DMS 273 treated with DMSO at 0.1 percent for 48 hours (cell line): ENCODE measurements around the gene COPS6.

Experiments used
- DNase-seq: peaks from one replicate; lab custom pipeline; 2025; lab: John Stamatoyannopoulos, UW

The COPS6 gene

GRCh38 chr7:100080907-100081534, 7.7 kb upstream of the COPS6 start:
- DNase-seq, result no peak

DNA sequence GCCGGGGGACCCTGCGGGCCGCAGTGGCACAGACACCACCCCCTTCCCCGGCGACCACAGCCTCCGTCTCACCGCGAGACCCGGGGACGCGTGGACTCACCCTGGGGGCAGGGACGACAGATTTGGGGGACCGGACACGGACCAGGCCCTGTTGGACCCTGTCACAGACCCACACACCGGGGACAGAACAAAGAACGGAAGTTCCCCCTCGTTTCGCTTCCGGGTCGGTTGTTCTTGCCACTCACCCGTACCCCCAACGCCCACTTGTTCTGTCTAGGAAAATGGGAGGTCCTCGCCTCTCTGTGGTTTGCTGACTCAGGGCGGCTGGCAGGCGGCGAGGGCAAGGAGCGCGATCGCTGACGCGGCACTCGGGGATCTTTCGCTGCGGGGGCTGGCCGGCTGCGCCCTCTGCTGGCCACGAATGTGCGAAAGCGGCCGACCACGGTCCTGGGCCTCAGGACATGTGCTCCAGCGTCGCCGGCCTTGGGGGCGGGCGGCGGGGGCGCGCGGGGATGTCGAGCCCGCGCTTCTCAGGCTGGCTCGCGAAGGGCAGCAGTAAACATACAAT, 7.2 kb upstream of the COPS6 start, which contains the start of gene ZNF3:
ZNF3 (minus strand) TSS at position 189 of the 568 bp plus-strand sequence. CDS start 4,366 bp downstream, outside the sequence.
- peak; percentile 98 for DNase-seq

DNA sequence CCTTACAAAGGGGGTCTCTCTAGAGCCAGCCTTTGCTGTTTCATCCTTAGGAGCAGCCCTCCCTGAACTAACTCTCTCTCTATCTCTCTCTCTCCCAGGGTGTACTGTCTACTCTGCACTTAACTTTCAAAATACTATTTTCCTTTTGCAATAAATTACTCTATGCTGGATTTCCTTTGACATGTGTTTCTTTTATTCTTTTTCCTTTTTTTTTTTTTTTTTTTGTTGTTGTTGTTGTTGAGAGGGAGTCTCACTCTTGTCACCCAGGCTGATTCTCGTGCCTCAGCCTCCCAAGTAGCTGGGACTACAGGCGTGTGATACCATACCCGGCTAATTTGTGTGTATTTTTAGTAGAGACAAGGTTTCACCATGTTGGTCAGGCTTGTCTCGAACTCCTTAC, 5.8 kb upstream of the COPS6 start:
- no peak for DNase-seq

- DNase-seq, result no peak
These were observed 3.3 kb upstream of the COPS6 start for GRCh38 chr7:100085515-100085914.

GRCh38 chr7:100087055-100087750, 1.6 kb upstream of the COPS6 start:
- DNase-seq, result peak; percentile 65

DNA sequence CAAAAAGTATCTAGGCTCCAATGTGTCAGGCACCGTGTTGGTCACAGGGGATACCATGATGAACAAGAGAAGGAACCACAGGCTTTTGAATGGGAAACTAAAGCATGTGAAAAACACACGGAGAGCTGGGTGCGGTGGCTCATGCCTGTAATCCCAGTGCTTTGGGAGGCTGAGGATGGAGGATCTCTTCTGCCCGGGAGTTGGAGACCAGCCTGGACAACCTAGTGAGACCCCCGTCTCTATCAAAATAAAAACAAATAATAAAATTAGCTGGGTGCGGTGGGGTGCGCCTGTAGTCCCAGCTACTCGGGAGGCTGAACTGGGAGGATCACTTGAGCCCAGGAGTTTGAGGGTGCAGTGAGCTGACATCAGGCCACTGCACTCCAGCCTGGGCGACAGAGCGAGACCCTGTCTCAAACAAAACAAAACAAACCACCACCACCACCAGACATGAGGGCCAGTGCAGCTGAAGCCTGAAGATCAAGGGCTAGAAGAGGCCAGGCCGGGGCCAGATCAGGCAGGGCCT, 611 bp upstream of the COPS6 start:
- no peak for DNase-seq

GRCh38 chr7:100089458-100090196, 858 bp downstream of the COPS6 start:
- DNase-seq, result no peak

GRCh38 chr7:100090527-100091410, 2.0 kb downstream of the COPS6 start:
- no peak for DNase-seq

DNA sequence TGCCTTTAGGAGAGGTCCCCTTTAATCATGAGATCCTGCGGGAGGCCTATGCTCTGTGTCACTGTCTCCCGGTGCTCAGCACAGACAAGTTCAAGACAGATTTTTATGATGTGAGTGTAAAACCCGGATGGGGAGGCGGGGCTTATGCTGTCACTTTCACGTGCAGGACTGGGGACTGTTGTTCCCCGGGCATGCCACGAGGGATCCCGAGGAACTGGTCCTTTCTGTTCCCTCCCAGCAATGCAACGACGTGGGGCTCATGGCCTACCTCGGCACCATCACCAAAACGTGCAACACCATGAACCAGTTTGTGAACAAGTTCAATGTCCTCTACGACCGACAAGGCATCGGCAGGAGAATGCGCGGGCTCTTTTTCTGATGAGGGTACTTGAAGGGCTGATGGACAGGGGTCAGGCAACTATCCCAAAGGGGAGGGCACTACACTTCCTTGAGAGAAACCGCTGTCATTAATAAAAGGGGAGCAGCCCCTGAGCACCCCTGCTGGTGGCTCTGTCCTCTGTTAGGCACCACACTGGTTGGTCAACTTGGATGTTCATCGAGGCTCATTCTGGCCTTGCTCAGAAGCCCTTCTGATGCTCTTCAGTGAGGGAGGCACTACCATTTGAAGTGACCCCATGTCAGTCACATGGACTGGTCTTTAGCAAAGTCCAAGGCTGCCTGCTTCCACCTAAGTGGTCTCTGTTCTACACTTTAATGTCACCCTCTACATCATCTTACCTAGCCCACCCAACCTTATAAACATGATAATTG, 2.8 kb downstream of the COPS6 start:
- DNase-seq, result no peak

DNA sequence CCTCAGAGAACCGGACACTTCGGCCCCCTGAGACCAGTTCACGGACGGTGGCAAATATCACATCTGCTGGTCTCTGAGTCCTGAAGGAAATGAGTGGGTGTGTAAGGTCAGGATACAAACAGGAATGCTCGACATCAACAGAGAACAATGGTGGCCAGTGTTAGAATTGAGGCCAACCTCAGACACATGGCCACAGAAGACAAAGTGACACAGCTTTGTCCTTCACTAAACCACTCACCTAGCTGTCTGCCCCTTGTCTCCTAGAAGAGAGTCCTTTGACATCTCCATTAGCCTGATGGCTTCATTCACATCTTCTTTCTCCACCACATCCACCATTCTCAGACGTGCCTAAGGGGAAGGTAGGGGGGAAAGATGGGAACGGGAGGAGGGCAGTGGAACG, 4.3 kb downstream of the COPS6 start:
- no peak for DNase-seq

GRCh38 chr7:100093498-100093897, 4.7 kb downstream of the COPS6 start:
- DNase-seq, result no peak

GRCh38 chr7:100093925-100094486, 5.2 kb downstream of the COPS6 start:
- no peak for DNase-seq

DNA sequence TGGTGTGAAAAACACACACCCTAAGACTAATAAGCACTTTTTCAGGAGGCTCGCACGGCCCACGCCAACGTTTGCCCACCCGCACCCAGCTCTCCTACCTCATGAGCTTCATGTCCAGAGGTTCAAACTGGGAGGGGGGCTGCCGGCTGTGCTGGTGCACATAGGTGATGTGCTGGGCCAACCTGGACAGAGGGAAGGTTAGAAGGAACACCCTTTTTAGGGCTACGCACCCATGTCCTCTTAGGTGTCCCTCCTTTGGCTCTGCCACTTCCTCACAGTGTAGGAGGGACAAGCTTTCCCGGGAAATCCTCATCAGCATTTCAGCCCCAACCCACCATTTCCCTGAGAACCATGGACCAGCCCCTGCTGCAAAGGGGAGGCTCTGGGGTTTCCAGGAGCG, 6.5 kb downstream of the COPS6 start:
- DNase-seq, result no peak

- DNase-seq, result no peak
These were observed 6.9 kb downstream of the COPS6 start for GRCh38 chr7:100095704-100096103.

GRCh38 chr7:100098913-100099312, 10.1 kb downstream of the COPS6 start:
- DNase-seq, result no peak

GRCh38 chr7:100099452-100099851, 10.7 kb downstream of the COPS6 start:
- DNase-seq, result no peak

GRCh38 chr7:100100420-100101015, 11.7 kb downstream of the COPS6 start:
- peak; percentile 75 for DNase-seq

DNA sequence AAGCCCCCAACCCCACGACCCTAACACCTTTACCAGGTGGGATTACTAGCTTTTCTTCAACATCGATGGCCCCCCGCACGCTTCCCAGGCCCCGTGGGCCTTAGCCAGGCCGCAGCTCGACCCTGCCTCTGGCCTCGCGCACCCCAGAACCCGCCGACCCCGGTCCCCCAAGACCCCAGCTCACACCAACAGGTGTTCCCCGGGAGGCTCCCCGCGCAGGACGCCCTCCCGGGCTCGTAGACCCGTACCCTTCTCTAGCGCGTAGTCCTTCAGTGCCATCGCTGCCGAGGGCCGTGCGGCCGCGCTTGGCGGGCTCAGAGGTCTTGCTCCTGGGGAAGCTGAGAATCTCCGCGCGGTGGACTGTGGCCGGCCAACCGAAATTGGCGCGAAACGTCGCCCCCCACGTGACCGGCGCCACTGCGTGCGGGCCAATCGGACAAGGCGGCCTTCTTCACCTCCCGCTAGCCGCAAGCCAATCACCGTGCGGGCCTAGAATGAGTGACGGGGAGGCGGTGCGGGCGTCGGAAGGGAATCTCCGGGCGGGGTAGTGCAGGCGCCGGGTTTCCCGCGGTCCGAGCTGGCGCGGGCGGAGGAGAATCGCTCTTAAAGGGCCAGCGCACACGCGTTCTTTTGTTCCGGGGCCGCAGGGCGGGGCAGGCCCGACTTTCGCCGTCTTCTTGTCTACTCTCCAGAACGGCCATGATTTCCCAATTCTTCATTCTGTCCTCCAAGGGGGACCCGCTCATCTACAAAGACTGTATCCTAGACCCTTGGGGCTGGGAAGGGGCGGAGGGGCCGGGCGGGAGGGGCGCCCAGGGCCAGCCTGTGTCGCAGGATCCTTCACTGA, 12.5 kb downstream of the COPS6 start, which contains the start of the genes AP4M1 and MCM7:
AP4M1 (plus strand) TSS at position 628 of the 847 bp plus-strand sequence; CDS start at position 700, 72 bp downstream.
MCM7 (minus strand) TSS at position 382 of the 847 bp plus-strand sequence; CDS start at position 279, 103 bp downstream.
- DNase-seq, result peak; percentile 99
